Upper lobe of left lung (tissue), 6 donors: ENCODE measurements around the gene TTC33. TPM values are rescaled to one million over a fixed set of nuclear protein-coding genes. Genes with fewer than 3 reads are reported as not detected.

Experiments used
- ATAC-seq, 2 donors: fragments of 200-7000 bp; cut with Tn5 transposase; one replicate each; pipeline ENCODE4 v1.9.1; 2022; ENCODE audit warnings: mild to moderate bottlenecking in 2 of 2, moderate library complexity in 2 of 2; ENCODE audit not compliant: low FRiP score in 2 of 2
- DNase-seq, 2 donors: peaks; one replicate each; pipeline ENCODE4 v3.0.0-alpha.2; 2019 to 2020
- H3K27ac ChIP-seq, 4 donors: fragments of 200-600 bp; sonication (generic); one replicate each; pipeline ENCODE4 v1.5.1; 2016 to 2019
- H3K27me3 ChIP-seq, 4 donors: fragments of 200-600 bp; sonication (generic); one replicate each; pipeline ENCODE4 v1.5.1; 2017 to 2019
- H3K36me3 ChIP-seq, 4 donors: fragments of 200-600 bp; sonication (generic); one replicate each; pipeline ENCODE4 v1.5.1; 2016 to 2019
- H3K4me1 ChIP-seq, 4 donors: fragments of 200-600 bp; sonication (generic); one replicate each; pipeline ENCODE4 v1.5.1; 2018 to 2019
- H3K4me3 ChIP-seq, 4 donors: fragments of 200-600 bp; sonication (generic); one replicate each; pipeline ENCODE4 v1.5.1; 2017 to 2019; ENCODE audit warnings: mild to moderate bottlenecking in 2 of 4, moderate library complexity in 1 of 4
- H3K9me3 ChIP-seq, 4 donors: fragments of 200-600 bp; sonication (generic); one replicate each; pipeline ENCODE4 v1.5.1; 2018 to 2019
- EP300 ChIP-seq, 4 donors: sonication (generic); formaldehyde crosslinking; IDR thresholded peaks; one replicate each; pipeline ENCODE4 v1.5.1; 2017; ENCODE audit warnings: antibody characterized with exemption in 4 of 4, control low read depth in 2 of 4
- POLR2A ChIP-seq, 4 donors: fragments of 450-650 bp; IDR thresholded peaks; one replicate each; pipeline ENCODE4 v1.5.1; 2016 to 2017; ENCODE audit warnings: antibody characterized with exemption in 4 of 4, mild to moderate bottlenecking in 2 of 4
- POLR2AphosphoS5 ChIP-seq, 2 donors: sonication (generic); formaldehyde crosslinking; IDR thresholded peaks; one replicate each; pipeline ENCODE4 v1.5.1; 2017; ENCODE audit warnings: antibody characterized with exemption in 2 of 2
- WGBS, 2 donors: methylation state at CpG; one replicate each; pipeline ENCODE4 v1.1.5; 2017 to 2018; 5-methylcytosine and 5-hydroxymethylcytosine counted together
- total RNA-seq, 6 donors: library from RNA; depleted of rRNA in 4 of 6; stranded (reverse); fragments of >200 nt in 4 of 6; gene quantifications; one replicate each; pipeline versions ENCODE4 v1.1.0 to v1.2.1, GENCODE V29; 2016 to 2021
- TF ChIP-seq, protein P1 (sequence below), 6 experiments: fragments of 450-650 bp in 4 of 6; fragments of 200-600 bp in 2 of 6; sonication (generic) in 2 of 6; IDR thresholded peaks; one replicate each; pipeline ENCODE4 v1.5.1; 2016 to 2019; ENCODE audit warnings: antibody characterized with exemption in 6 of 6
- donor health status: DM: no; HTN: no; CAD: no; lungs with moderate emphysema.
- donor health status: DM: no; HTN: yes; CAD: no; lungs with severe emphysema.

TTC33 gene
- total RNA-seq, 6 donors from 2014 or later: 13.4 to 34.1 (median 17.1) TPM

GRCh38 chr5:40585537-40586267 is 170.1 kb downstream of the TTC33 start:
- H3K4me1 ChIP-seq: no peaks in the 10 kb centered on the region
- H3K36me3 ChIP-seq: no peaks in the 10 kb centered on the region
- ATAC-seq (peak in 1 of 2 donors; percentile 57), DNase-seq (no peak)
- TF ChIP-seq POLR2A (IDR thresholded peaks at IDR 0.05): no peak
- no peak for TF ChIP-seq EP300 (IDR thresholded peaks at IDR 0.05)
- TF ChIP-seq POLR2AphosphoS5 (IDR thresholded peaks at IDR 0.05): no peak
- TF ChIP-seq, protein P1, sequence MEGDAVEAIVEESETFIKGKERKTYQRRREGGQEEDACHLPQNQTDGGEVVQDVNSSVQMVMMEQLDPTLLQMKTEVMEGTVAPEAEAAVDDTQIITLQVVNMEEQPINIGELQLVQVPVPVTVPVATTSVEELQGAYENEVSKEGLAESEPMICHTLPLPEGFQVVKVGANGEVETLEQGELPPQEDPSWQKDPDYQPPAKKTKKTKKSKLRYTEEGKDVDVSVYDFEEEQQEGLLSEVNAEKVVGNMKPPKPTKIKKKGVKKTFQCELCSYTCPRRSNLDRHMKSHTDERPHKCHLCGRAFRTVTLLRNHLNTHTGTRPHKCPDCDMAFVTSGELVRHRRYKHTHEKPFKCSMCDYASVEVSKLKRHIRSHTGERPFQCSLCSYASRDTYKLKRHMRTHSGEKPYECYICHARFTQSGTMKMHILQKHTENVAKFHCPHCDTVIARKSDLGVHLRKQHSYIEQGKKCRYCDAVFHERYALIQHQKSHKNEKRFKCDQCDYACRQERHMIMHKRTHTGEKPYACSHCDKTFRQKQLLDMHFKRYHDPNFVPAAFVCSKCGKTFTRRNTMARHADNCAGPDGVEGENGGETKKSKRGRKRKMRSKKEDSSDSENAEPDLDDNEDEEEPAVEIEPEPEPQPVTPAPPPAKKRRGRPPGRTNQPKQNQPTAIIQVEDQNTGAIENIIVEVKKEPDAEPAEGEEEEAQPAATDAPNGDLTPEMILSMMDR (IDR thresholded peaks at IDR 0.05): no peak
- H3K27me3 ChIP-seq: no peaks in the 10 kb centered on the region
- H3K27ac ChIP-seq: no peak overlapping the region
- no peaks in the 10 kb centered on the region for H3K9me3 ChIP-seq
- 76% methylated on average over 5 of the region's 5 CpGs for WGBS, 2 donors
- H3K4me3 ChIP-seq: no peak overlapping the region

GRCh38 chr5:40584054-40584453 is 171.7 kb downstream of the TTC33 start:
- Histone ChIP-seq H3K9me3 (no peaks in the 10 kb centered on the region), H3K4me3 (no peak overlapping the region), H3K36me3 (no peaks in the 10 kb centered on the region), H3K4me1 (no peaks in the 10 kb centered on the region), H3K27ac (no peak overlapping the region), H3K27me3 (no peaks in the 10 kb centered on the region)
- ATAC-seq (no peak), DNase-seq (no peak)
- TF ChIP-seq, protein P1 (IDR thresholded peaks at IDR 0.05): no peak
- TF ChIP-seq POLR2AphosphoS5 (IDR thresholded peaks at IDR 0.05) (no peak), POLR2A (IDR thresholded peaks at IDR 0.05) (no peak), EP300 (IDR thresholded peaks at IDR 0.05) (no peak)
- 75 to 76% methylated on average over 2 of the region's 2 CpGs for WGBS, 2 donors

DNA sequence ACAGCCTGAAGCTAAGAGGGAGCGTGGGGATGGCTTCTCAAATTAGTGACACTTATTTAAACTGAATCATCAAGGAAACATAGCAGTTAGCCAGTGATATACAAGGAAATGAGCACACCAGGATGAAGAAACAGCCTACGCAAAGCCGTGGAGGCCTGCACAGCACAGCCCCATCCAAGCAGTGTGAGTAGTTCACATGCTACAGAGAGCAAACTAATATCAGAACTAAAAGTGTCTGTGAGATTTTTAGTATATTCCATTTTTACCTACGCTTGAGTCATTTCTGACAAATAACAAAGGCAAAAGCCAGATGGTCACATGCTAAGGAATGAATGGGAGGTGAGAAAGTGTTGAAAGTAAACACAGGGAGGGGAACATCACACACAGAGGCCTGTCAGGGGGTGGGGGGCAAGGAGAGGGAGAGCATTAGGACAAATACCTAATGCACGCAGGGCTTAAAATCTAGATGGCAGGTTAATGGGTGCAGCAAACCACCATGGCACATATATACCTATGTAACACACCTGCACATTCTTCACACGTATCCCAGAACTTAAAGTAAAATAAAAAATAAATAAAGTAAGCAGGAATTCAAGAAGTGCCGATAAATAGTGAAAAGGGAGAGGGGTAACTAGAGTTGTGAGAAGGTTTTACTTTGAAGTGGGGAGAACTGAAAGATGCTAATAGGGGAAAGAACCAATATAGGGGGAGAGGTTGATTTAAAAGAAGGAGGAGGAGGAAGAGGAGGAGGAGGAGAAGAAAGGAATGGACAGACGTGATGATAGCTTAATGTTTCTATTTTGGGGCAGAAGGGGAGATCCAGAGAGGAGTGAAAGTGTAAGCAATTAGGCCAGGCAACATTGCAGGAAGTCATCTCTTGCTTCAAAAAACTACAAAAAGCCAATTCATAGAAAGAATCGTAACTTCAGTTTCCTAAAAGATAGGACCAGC is 177.0 kb downstream of the TTC33 start:
- no peaks in the 10 kb centered on the region for H3K36me3 ChIP-seq
- ATAC-seq (no peak), DNase-seq (no peak)
- no peaks in the 10 kb centered on the region for H3K27me3 ChIP-seq
- no peak overlapping the region for H3K4me3 ChIP-seq
- H3K27ac ChIP-seq: no peak overlapping the region
- WGBS, 2 donors: 63 to 73% methylated on average over 9 of the region's 9 CpGs
- no peak for TF ChIP-seq POLR2A (IDR thresholded peaks at IDR 0.05)
- TF ChIP-seq EP300 (IDR thresholded peaks at IDR 0.05): no peak
- TF ChIP-seq POLR2AphosphoS5 (IDR thresholded peaks at IDR 0.05): no peak
- TF ChIP-seq, protein P1 (IDR thresholded peaks at IDR 0.05): no peak
- no peaks in the 10 kb centered on the region for H3K4me1 ChIP-seq
- no peaks in the 10 kb centered on the region for H3K9me3 ChIP-seq

DNA sequence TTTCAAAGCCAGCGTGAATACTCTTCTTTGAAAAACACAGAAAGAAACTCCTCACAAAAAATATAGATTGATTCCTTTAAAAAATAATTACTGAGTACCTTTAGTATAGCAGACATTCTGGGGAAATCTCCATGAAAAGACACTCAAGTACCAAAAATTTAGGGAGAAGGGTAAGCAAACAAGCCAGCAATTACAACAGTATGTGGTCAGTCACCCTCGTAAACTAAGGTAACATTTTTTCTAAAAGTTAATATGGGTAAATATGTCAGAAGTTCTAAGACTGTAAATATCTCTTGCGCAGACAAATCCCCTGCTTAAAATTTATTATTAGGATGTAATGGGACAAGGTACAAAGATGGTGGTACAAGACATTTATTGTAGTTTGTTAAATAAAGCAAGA is 178.0 kb downstream of the TTC33 start:
- TF ChIP-seq, protein P1 (IDR thresholded peaks at IDR 0.05): no peak
- no peak for TF ChIP-seq POLR2AphosphoS5 (IDR thresholded peaks at IDR 0.05)
- TF ChIP-seq EP300 (IDR thresholded peaks at IDR 0.05): no peak
- TF ChIP-seq POLR2A (IDR thresholded peaks at IDR 0.05): no peak
- Histone ChIP-seq H3K9me3 (no peaks in the 10 kb centered on the region), H3K4me1 (no peaks in the 10 kb centered on the region), H3K27me3 (no peaks in the 10 kb centered on the region), H3K36me3 (no peaks in the 10 kb centered on the region), H3K4me3 (no peak overlapping the region), H3K27ac (no peak overlapping the region)
- DNase-seq: no peak
- WGBS, 2 donors: 95% methylated on average over 3 of the region's 3 CpGs
- ATAC-seq: no peak
